HEK293 (cell line): Measurements from ENCODE around the gene RNF11.

Experiments used
- BCL11A ChIP-seq: fragments of 450-650 bp; formaldehyde crosslinking; IDR thresholded peaks from 2 replicates; pipeline ENCODE4 v1.5.1; 2016; ENCODE audit warnings: low read depth, missing biosample characterization, missing genetic modification characterization
- GLIS1 ChIP-seq: fragments of 450-650 bp; formaldehyde crosslinking; IDR thresholded peaks from 2 replicates; pipeline ENCODE4 v1.5.1; 2016; ENCODE audit warnings: missing biosample characterization, missing genetic modification characterization
- IKZF3 ChIP-seq: fragments of 450-650 bp; IDR thresholded peaks from 2 replicates; pipeline ENCODE4 v1.5.0; 2018; ENCODE audit warnings: missing biosample characterization, mild to moderate bottlenecking, missing genetic modification characterization, moderate library complexity
- KLF7 ChIP-seq: fragments of 450-650 bp; formaldehyde crosslinking; IDR thresholded peaks from 2 replicates; pipeline ENCODE4 v1.5.1; 2016; ENCODE audit warnings: missing biosample characterization, missing genetic modification characterization, borderline replicate concordance
- KLF9 ChIP-seq: fragments of 450-650 bp; formaldehyde crosslinking; IDR thresholded peaks from 2 replicates; pipeline ENCODE4 v1.5.1; 2016; ENCODE audit warnings: missing biosample characterization, missing genetic modification characterization, low read depth
- OSR2 ChIP-seq: fragments of 450-650 bp; formaldehyde crosslinking; IDR thresholded peaks from 2 replicates; pipeline ENCODE4 v1.5.1; 2016; ENCODE audit warnings: missing biosample characterization, missing genetic modification characterization
- PRDM4 ChIP-seq: fragments of 450-650 bp; formaldehyde crosslinking; IDR thresholded peaks from 2 replicates; pipeline ENCODE4 v1.5.1; 2017; ENCODE audit warnings: missing biosample characterization, missing genetic modification characterization
- SCRT2 ChIP-seq: fragments of 450-650 bp; formaldehyde crosslinking; IDR thresholded peaks from 2 replicates; pipeline ENCODE4 v1.5.1; 2016; ENCODE audit warnings: missing biosample characterization, missing genetic modification characterization
- ZBTB48 ChIP-seq: fragments of 450-650 bp; formaldehyde crosslinking; IDR thresholded peaks from 2 replicates; pipeline ENCODE4 v1.5.1; 2016; ENCODE audit warnings: missing biosample characterization, missing genetic modification characterization
- ZBTB7A ChIP-seq: fragments of 450-650 bp; formaldehyde crosslinking; IDR thresholded peaks from 2 replicates; pipeline ENCODE4 v1.5.1; 2016; ENCODE audit warnings: low read depth, missing biosample characterization, missing genetic modification characterization
- ZFHX2 ChIP-seq: fragments of 450-650 bp; formaldehyde crosslinking; conservative IDR thresholded peaks from 2 replicates; pipeline ENCODE4 v1.5.1; 2016; ENCODE audit warnings: missing biosample characterization, missing genetic modification characterization
- ZNF274 ChIP-seq, 2 experiments: fragments of 200-500 bp in 1 of 2; fragments of 450-650 bp in 1 of 2; sonication (Bioruptor generic) in 1 of 2; formaldehyde crosslinking in 1 of 2; IDR thresholded peaks; 2 replicates each; pipeline versions ENCODE4 v1.5.1 to v1.6.1; 2014 to 2016; ENCODE audit warnings: borderline replicate concordance in 1 of 2, inconsistent platforms in 1 of 2, low read length in 1 of 2, missing biosample characterization in 1 of 2, missing genetic modification characterization in 1 of 2
- ZNF324 ChIP-seq: fragments of 450-650 bp; formaldehyde crosslinking; IDR thresholded peaks from 2 replicates; pipeline ENCODE4 v1.5.1; 2016; ENCODE audit warnings: missing biosample characterization, missing genetic modification characterization
- ZNF394 ChIP-seq: fragments of 450-650 bp; formaldehyde crosslinking; IDR thresholded peaks from 2 replicates; pipeline ENCODE4 v1.5.1; 2016; ENCODE audit warnings: missing biosample characterization, missing genetic modification characterization, mild to moderate bottlenecking, moderate library complexity, borderline replicate concordance
- ZNF449 ChIP-seq: fragments of 450-650 bp; formaldehyde crosslinking; IDR thresholded peaks from 2 replicates; pipeline ENCODE4 v1.5.1; 2017; ENCODE audit warnings: missing biosample characterization, mild to moderate bottlenecking, missing genetic modification characterization, moderate library complexity
- ZNF48 ChIP-seq: fragments of 450-650 bp; formaldehyde crosslinking; IDR thresholded peaks from 2 replicates; pipeline ENCODE4 v1.5.1; 2016; ENCODE audit warnings: missing biosample characterization, missing genetic modification characterization
- ZNF548 ChIP-seq: fragments of 450-650 bp; formaldehyde crosslinking; IDR thresholded peaks from 2 replicates; pipeline ENCODE4 v1.5.1; 2016; ENCODE audit warnings: missing biosample characterization, missing genetic modification characterization
- ZNF558 ChIP-seq: fragments of 450-650 bp; formaldehyde crosslinking; IDR thresholded peaks from 2 replicates; pipeline ENCODE4 v1.5.1; 2016; ENCODE audit warnings: missing biosample characterization, missing genetic modification characterization
- ZNF571 ChIP-seq: fragments of 450-650 bp; formaldehyde crosslinking; IDR thresholded peaks from 2 replicates; pipeline ENCODE4 v1.5.0; 2017; ENCODE audit warnings: missing biosample characterization, missing genetic modification characterization
- ZNF629 ChIP-seq: fragments of 450-650 bp; formaldehyde crosslinking; IDR thresholded peaks from 2 replicates; pipeline ENCODE4 v1.5.1; 2017; ENCODE audit warnings: missing biosample characterization, missing genetic modification characterization
- ZNF747 ChIP-seq: fragments of 450-650 bp; formaldehyde crosslinking; IDR thresholded peaks from 2 replicates; pipeline ENCODE4 v1.5.1; 2016; ENCODE audit warnings: missing biosample characterization, missing genetic modification characterization
- ZSCAN4 ChIP-seq: fragments of 450-650 bp; formaldehyde crosslinking; IDR thresholded peaks from 2 replicates; pipeline ENCODE4 v1.5.1; 2017; ENCODE audit warnings: missing biosample characterization, missing genetic modification characterization
- TF ChIP-seq, protein P1 (sequence below): fragments of 450-650 bp; formaldehyde crosslinking; IDR thresholded peaks from 2 replicates; pipeline ENCODE4 v1.5.1; 2016; ENCODE audit warnings: missing biosample characterization, missing genetic modification characterization
- TF ChIP-seq, protein P2 (sequence below): fragments of 450-650 bp; formaldehyde crosslinking; IDR thresholded peaks from 2 replicates; pipeline ENCODE4 v1.5.1; 2016; ENCODE audit warnings: missing biosample characterization, missing genetic modification characterization
- TF ChIP-seq, protein P3 (sequence below): fragments of 450-650 bp; formaldehyde crosslinking; IDR thresholded peaks from 2 replicates; pipeline ENCODE4 v1.5.1; 2016; ENCODE audit warnings: missing biosample characterization, missing genetic modification characterization

RNF11 gene

GRCh38 chr1:51237351-51238033, 1.4 kb downstream of the RNF11 start (continued):
- TF ChIP-seq, protein P1, sequence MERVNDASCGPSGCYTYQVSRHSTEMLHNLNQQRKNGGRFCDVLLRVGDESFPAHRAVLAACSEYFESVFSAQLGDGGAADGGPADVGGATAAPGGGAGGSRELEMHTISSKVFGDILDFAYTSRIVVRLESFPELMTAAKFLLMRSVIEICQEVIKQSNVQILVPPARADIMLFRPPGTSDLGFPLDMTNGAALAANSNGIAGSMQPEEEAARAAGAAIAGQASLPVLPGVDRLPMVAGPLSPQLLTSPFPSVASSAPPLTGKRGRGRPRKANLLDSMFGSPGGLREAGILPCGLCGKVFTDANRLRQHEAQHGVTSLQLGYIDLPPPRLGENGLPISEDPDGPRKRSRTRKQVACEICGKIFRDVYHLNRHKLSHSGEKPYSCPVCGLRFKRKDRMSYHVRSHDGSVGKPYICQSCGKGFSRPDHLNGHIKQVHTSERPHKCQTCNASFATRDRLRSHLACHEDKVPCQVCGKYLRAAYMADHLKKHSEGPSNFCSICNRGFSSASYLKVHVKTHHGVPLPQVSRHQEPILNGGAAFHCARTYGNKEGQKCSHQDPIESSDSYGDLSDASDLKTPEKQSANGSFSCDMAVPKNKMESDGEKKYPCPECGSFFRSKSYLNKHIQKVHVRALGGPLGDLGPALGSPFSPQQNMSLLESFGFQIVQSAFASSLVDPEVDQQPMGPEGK = no peak
- TF ChIP-seq ZNF558 (no peak), PRDM4 (tag by site-specific recombination) (no peak), KLF9 (tag by site-specific recombination) (no peak), SCRT2 (tag by site-specific recombination) (no peak), ZNF324 (tag by site-specific recombination) (0 out of 2 replicates have a peak, but pooled peaks have one; percentile 22), ZNF747 (tag by site-specific recombination) (no peak), ZBTB7A (tag by site-specific recombination) (no peak), OSR2 (tag by site-specific recombination) (no peak), ZNF571 (tag by site-specific recombination) (no peak), ZBTB48 (tag by site-specific recombination) (no peak), GLIS1 (tag by site-specific recombination) (no peak), KLF7 (tag by site-specific recombination) (no peak), ZSCAN4 (no peak), BCL11A (tag by site-specific recombination) (no peak), ZNF548 (no peak), ZNF394 (tag by site-specific recombination) (no peak), ZNF274 (IDR thresholded peaks at IDR 0.05; ENCODE audit: low read length) (no peak), ZNF274 (tag by site-specific recombination; IDR thresholded peaks at IDR 0.05; ENCODE audit: borderline replicate concordance) (no peak), IKZF3 (0 out of 2 replicates have a peak, but pooled peaks have one; percentile 30), ZNF449 (tag by site-specific recombination) (no peak), ZNF48 (tag by site-specific recombination) (no peak), ZFHX2 (no peak), ZNF629 (tag by site-specific recombination) (peak; percentile 88)
- TF ChIP-seq, protein P2, sequence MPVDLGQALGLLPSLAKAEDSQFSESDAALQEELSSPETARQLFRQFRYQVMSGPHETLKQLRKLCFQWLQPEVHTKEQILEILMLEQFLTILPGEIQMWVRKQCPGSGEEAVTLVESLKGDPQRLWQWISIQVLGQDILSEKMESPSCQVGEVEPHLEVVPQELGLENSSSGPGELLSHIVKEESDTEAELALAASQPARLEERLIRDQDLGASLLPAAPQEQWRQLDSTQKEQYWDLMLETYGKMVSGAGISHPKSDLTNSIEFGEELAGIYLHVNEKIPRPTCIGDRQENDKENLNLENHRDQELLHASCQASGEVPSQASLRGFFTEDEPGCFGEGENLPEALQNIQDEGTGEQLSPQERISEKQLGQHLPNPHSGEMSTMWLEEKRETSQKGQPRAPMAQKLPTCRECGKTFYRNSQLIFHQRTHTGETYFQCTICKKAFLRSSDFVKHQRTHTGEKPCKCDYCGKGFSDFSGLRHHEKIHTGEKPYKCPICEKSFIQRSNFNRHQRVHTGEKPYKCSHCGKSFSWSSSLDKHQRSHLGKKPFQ (tag by site-specific recombination) = no peak
- TF ChIP-seq, protein P3, sequence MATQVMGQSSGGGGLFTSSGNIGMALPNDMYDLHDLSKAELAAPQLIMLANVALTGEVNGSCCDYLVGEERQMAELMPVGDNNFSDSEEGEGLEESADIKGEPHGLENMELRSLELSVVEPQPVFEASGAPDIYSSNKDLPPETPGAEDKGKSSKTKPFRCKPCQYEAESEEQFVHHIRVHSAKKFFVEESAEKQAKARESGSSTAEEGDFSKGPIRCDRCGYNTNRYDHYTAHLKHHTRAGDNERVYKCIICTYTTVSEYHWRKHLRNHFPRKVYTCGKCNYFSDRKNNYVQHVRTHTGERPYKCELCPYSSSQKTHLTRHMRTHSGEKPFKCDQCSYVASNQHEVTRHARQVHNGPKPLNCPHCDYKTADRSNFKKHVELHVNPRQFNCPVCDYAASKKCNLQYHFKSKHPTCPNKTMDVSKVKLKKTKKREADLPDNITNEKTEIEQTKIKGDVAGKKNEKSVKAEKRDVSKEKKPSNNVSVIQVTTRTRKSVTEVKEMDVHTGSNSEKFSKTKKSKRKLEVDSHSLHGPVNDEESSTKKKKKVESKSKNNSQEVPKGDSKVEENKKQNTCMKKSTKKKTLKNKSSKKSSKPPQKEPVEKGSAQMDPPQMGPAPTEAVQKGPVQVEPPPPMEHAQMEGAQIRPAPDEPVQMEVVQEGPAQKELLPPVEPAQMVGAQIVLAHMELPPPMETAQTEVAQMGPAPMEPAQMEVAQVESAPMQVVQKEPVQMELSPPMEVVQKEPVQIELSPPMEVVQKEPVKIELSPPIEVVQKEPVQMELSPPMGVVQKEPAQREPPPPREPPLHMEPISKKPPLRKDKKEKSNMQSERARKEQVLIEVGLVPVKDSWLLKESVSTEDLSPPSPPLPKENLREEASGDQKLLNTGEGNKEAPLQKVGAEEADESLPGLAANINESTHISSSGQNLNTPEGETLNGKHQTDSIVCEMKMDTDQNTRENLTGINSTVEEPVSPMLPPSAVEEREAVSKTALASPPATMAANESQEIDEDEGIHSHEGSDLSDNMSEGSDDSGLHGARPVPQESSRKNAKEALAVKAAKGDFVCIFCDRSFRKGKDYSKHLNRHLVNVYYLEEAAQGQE (tag by site-specific recombination) = no peak
